Measurements from ENCODE around the gene GLI1.

Gene GLI1

DNA sequence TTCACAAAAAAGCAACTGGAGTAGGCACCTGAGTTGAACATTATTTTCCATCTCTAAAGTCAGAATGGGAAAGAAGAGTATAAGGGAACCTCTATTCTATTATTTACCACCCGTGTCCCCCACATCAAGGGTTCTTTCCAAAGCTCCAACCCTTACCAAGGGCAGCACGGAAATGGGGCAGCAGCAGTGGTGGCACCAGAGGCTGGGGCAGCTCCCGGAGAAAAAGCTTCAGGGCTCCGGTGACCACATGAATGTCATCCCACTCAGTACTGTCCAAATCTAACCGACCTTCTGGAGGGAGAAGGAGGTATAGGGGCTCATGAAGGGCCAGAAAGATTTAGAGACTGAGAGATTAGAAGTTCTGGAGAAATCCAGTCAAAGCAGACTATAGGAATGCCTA is 14.3 kb downstream of the GLI1 start:
- no peak overlapping the region for H3K27ac ChIP-seq
- no peak for DNase-seq (ENCODE audit: low read depth, low spot score)

DNA sequence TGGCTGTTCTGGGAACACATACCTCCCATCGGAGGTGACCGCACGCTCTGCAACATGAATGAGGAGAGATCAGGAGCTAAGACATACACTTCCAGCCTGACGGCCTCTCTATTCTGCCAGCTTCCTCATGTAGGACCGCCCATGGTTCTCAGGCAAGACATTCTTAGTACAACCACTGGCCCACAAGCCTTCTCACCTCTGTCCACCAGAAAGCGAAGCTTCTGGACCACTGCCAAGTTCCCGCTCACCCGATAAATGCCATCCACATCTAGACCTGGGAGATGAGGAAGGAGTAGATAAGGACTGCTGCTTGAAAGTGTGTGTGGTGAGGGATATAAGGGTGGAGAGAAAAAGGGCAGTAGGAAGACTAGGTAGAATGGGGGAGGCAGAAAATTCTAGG is 14.8 kb downstream of the GLI1 start:
- no peak overlapping the region for H3K27ac ChIP-seq
- no peak for DNase-seq (ENCODE audit: low read depth, low spot score)

DNA sequence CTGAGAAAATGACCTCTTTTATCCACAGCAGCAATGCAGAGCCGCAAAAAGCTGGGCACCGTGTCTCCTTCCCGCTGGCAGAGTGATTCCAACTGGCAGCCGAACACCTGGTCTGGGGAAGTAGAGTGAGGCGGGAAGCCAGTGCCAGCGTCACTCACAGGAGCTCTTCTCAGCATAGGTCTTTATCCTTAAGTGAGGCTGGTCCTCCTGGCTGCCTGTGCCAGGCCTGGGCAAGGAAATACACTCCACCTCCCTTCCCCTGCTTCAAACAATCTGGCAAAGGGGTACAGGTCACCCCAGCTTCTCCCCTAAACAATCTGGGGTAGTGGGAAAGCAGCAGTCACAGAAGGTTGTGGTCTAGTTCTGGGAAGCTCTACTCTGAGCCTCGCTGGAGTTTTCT is 15.3 kb downstream of the GLI1 start:
- H3K27ac ChIP-seq, result no peak overlapping the region
- no peak for DNase-seq (ENCODE audit: low read depth, low spot score)

- no peak for DNase-seq (ENCODE audit: low read depth, low spot score)
- no peak overlapping the region for H3K27ac ChIP-seq
Observed at GRCh38 chr12:57475271-57476161, 15.9 kb downstream of the GLI1 start.

DNA sequence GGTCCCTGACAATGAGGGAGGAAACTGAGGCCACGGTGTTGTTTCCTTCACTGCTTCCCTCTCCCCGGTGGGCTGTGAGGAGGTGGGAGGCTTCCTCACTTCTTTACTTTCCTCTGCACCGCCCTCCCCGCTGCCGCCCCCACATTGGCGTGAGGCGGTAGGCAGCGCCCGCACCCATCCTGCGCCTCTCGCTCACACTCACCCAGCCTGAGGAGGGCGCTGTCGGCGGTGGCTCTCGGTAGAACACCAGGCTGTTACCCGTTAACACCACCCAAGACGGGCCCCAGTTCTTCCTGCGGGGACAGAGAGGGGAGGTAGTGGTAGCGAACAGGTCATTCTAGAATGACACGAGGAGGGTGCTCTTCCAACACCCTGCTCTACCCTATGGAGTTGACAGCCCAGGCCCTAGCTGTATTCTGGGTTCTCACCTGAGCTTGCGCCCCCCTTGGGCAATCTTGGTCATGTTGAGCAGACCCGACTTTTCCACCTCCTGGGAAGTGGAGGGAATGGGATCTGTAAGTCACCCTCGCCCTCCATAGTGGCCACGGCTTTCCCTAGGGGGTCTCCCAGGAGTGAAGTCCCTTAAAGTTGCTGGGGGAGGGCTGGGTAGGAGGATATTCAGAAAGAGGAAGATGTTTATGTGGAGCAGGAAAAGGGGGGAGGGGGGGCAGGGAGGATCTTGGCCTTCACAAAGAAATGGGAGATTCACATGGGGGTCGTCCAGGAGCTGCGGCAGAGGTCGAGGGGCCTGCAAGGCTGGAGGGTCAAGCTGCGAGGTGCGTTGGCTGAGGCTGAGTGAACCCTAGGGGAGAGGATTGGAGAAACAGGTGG is 16.8 kb downstream of the GLI1 start:
- no peak for DNase-seq (ENCODE audit: low read depth, low spot score)
- H3K27ac ChIP-seq, result no peak overlapping the region

DNA sequence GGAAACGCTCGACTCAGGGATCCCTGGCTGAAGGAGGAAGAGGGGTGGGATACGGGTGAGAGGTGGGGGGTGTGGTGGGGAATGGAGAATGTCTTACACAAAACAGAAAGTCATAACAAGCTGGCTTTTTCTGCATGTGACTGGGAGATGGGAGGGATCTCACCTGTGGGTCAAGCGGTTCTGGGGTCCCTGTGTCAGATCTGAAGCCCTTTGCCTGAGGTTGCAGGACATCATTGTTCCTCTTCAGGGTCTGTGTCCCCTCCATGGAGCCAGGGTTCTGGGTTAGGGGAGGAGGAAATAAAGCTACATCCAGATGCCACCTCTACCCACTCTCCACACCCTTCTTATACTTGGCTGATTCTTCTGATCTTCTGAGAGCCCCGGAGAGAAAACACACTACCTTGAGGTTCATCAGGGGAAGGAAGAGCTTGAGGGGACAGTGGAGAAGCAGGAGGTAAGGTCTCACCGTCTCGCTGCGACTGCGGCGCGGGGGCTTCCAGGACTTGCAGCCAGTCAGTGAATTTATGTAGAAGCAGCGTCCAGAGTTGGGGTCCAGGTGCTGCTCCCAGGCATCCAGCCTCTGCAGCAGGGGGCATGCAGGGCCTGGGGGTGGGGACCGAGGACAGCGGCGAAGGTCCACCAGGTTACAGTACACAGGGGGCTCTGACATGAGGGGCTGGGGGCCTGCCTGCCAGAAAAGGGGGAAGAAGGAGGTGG is 17.6 kb downstream of the GLI1 start:
- H3K27ac ChIP-seq, result no peak overlapping the region
- DNase-seq (ENCODE audit: low read depth, low spot score), result no peak

DNA sequence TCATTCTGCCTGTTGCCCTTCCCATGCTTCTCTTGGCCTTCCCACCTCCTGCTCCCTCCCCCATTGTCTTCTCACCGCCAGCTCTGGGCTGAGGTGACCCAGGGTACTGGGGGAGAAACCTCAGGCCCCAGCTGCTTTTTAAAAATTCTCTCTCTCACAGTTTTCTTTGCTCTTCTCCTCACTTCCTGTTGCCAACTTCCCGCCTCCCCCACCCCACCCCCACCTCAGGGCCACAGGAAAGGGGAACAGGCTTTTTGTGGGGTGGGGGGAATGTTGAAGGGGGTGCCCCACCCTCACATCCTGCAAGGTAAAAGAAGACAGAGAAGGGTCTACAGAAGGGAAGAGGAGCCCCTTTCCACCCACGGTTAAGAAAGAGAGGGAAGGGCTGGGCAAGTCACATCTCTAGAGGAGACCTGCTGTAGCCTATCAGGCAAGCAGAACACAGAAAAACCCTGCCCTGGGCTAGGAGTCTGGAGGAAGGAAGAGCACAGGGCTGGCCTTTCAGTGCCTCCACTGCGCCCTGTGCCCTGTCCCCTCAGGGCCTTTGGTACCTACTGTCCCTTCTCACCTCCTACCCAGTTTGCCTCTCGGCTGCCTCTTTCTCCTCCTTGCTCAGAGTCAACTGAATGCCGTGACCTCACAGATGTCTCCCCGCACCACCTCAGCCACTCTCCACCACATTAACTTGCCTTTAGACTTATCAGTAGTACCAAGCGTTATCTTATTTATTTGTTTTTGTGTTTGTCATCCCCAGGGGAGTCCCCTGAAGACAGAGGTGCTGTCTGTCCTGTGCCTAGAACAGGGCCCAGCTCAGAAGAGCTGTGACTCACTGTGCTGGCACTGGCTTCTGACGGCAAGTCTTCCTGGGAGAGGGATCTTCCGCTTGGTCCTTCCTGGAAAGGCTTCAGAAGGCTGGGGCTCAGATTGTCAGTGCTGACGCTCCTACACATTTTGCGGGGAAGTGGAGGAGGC is 18.4 kb downstream of the GLI1 start:
- no peak overlapping the region for H3K27ac ChIP-seq
- DNase-seq (ENCODE audit: low read depth, low spot score), result no peak

GRCh38 chr12:57479043-57479375 is 19.4 kb downstream of the GLI1 start:
- DNase-seq (ENCODE audit: low read depth, low spot score), result no peak
- H3K27ac ChIP-seq, result no peak overlapping the region

GRCh38 chr12:57479376-57480115 is 20.0 kb downstream of the GLI1 start, which contains the start of gene ARHGAP9:
TSS of gene ARHGAP9 (minus strand) at chr12:57479866. CDS start at chr12:57479406, 460 bp downstream.
- no peak for DNase-seq (ENCODE audit: low read depth, low spot score)
- no peak within 1 kb of the TSS for H3K27ac ChIP-seq

DNA sequence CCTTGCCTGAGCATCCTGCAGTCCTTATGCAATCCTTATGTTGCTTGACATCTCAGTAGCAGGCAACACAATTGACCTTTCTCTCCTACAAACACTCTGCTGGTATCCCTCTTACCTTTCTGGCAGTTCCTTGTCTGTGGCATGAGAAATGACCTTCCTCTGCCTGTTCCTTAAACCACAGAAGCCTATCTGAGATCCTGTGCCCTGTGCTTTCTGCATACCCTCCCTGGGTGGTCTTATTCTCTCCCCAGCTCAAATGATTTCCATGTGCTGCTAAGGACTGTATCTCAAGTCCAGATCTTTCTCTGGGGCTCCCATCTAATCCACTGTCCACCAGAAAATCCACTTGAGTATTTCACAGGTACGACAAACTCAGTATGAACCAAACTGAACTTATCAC is 22.1 kb downstream of the GLI1 start:
- no peak overlapping the region for H3K27ac ChIP-seq
- DNase-seq (ENCODE audit: low read depth, low spot score), result no peak

GRCh38 chr12:57483466-57483865 is 23.9 kb downstream of the GLI1 start:
- no peak for DNase-seq (ENCODE audit: low read depth, low spot score)
- no peak overlapping the region for H3K27ac ChIP-seq

- DNase-seq (ENCODE audit: low read depth, low spot score), result no peak
- H3K27ac ChIP-seq, result no peak overlapping the region
Observed at GRCh38 chr12:57485695-57486094, 26.1 kb downstream of the GLI1 start.

GRCh38 chr12:57487055-57487596 is 27.5 kb downstream of the GLI1 start:
- H3K27ac ChIP-seq, result no peak overlapping the region
- DNase-seq (ENCODE audit: low read depth, low spot score), result no peak

DNA sequence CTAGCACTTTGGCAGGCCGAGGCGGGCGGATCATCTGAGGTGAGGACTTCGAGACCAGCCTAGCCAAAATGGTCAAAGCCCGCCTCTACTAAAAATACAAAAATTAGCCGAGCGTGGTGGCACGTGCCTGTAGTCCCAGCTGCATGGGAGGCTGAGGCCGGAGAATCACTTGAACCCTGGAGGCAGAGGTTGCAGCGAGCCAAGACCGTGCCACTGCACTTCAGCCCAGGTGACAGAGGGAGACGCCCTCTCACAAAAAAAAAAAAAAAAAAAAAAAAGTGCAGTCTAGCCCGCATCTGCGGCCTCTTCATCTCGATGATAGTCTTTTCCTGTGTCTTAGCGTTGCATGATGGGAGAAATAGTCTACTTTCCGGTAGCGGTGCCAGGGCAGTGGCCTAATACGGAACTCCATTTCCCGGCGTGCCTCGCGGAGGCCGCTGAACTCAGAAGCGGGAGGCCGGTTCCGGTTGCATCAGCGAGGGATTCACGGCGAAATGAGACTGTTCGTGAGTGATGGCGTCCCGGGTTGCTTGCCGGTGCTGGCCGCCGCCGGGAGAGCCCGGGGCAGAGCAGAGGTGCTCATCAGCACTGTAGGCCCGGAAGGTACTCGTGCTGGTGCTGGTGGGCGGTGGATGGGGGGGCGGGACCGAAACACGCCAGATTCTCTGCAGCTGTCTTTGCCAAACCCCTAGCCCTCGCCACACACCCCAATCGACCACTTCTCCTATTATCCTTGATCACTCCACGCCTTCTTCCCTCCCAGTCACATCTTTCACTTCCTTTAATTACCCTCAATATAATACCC is 28.2 kb downstream of the GLI1 start, which contains the start of gene MARS1:
TSS of gene MARS1 (plus strand) at position 472 of the 805 bp plus-strand sequence. CDS start at position 495, 23 bp downstream.
- peak within 1 kb of the TSS; percentile 74 for H3K27ac ChIP-seq
- DNase-seq (ENCODE audit: low read depth, low spot score), result peak; percentile 83

DNA sequence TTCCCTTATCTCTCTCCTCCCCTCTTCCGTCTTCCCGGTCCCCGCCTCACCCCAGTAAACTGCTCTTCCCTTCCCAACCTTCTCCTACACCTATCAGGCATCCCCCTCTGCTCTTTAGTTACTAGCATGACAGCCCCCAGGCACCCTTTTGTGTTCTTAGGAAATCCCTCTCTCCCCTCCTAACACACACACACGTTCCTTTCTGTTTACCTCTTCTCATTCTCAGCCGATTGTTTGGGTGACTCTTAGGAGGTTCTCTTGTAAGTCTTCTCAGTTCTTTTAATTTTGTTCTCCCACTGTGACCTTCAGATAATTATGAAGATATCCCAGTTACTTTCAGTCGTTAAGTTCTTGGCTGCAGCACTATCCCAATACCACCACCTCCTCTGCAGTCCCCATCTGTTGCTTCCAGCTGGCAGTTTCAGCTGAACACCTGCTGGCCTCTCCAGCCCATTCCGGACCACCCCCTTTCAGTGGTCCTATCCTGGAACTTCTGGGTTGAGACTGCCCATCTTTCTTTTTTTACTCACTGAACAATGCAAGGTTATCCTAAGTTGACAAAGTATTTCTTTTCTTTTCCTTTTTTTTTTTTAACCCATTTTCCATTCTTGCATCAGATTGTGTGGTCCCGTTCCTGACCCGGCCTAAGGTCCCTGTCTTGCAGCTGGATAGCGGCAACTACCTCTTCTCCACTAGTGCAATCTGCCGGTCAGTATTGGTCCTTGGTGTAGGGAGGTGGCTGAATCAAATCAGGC is 29.0 kb downstream of the GLI1 start:
- H3K27ac ChIP-seq, result peak overlapping the region; percentile 74
- DNase-seq (ENCODE audit: low read depth, low spot score), result no peak

DNA sequence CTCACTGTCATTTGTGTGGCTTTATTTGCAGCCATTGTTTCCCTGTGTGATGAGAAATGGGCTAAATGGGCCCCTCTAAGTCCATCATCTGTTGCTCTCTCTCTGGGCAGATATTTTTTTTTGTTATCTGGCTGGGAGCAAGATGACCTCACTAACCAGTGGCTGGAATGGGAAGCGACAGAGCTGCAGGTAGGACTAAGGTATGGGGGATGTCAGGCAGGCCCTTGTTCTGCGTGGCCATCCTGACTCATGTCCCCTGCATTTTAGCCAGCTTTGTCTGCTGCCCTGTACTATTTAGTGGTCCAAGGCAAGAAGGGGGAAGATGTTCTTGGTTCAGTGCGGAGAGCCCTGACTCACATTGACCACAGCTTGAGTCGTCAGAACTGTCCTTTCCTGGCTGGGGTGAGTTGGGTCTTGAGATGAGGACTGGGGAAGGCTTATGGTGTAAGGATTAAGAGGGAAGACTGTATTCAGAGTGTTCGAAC is 29.6 kb downstream of the GLI1 start:
- DNase-seq (ENCODE audit: low read depth, low spot score), result no peak
- peak overlapping the region; percentile 74 for H3K27ac ChIP-seq

DNA sequence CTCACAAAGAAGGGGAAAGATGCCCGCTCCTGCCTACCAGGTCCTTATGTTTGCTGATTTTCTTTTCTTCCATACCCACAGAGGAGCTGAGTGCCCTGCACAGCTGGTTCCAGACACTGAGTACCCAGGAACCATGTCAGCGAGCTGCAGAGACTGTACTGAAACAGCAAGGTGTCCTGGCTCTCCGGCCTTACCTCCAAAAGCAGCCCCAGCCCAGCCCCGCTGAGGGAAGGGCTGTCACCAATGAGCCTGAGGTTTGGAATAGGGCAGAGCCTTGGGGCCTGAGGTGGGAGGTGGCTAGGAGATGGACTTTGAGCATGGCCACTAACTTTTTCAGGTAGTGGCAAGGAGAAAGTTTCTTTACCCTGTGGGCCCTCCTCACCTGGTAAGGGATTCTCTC is 30.5 kb downstream of the GLI1 start:
- no peak overlapping the region for H3K27ac ChIP-seq
- no peak for DNase-seq (ENCODE audit: low read depth, low spot score)

Data from epithelial cell of prostate (primary cell).